ENCODE data around the gene EIF3I. TPM values are rescaled to one million over a fixed set of nuclear protein-coding genes. Genes with fewer than 3 reads are reported as not detected.

Gene EIF3I
- total RNA-seq, 1 donor = 280 TPM

DNA sequence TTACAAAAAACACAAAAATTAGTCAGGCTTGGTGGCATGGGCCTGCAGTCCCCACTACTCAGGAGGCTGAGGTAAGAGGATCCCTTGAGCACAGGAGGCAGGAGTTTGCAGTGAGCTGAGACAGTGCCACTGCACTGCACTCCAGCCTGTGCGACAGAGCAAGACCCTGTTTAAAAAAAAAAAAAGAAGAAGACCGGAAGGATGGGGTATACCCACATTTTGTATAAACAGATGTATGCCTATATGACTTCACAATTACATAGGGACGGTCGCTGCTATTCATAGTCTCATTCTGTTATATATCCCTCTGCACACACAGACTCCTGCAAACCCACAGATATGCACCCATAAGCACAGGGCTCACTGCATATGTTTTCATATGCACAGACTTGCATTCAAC lies 41.5 kb downstream of the EIF3I start:
- TF ChIP-seq, protein P1, sequence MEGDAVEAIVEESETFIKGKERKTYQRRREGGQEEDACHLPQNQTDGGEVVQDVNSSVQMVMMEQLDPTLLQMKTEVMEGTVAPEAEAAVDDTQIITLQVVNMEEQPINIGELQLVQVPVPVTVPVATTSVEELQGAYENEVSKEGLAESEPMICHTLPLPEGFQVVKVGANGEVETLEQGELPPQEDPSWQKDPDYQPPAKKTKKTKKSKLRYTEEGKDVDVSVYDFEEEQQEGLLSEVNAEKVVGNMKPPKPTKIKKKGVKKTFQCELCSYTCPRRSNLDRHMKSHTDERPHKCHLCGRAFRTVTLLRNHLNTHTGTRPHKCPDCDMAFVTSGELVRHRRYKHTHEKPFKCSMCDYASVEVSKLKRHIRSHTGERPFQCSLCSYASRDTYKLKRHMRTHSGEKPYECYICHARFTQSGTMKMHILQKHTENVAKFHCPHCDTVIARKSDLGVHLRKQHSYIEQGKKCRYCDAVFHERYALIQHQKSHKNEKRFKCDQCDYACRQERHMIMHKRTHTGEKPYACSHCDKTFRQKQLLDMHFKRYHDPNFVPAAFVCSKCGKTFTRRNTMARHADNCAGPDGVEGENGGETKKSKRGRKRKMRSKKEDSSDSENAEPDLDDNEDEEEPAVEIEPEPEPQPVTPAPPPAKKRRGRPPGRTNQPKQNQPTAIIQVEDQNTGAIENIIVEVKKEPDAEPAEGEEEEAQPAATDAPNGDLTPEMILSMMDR (IDR thresholded peaks at IDR 0.05; ENCODE audit: insufficient read depth, low read depth, low read length) = no peak
- DNase-seq (ENCODE audit: low read depth) = no peak
- no peak overlapping the region for H3K4me3 ChIP-seq (ENCODE audit: low read depth, low read length)

DNA sequence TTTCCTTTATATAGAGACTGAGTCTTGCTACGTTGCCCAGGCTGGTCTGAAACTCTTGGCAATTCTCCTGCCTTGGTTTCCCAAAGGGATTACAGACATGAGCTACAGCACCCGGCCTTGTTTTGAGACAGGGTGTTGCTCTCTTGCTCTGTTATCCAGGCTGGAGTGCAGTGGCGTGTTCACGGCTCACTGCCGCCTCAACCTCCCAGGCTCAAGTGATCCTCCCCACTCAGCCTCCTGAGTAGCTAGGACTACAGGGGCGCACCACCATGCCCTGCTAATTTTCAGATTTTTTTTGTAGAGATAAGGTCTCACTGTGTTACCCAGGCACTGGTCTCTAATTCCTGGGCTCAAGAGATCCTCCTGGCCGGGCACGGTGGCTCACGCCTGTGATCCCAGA lies 43.6 kb downstream of the EIF3I start:
- TF ChIP-seq, protein P1 (IDR thresholded peaks at IDR 0.05; ENCODE audit: insufficient read depth, low read depth, low read length) = no peak
- no peak overlapping the region for H3K4me3 ChIP-seq (ENCODE audit: low read depth, low read length)
- DNase-seq (ENCODE audit: low read depth) = no peak

DNA sequence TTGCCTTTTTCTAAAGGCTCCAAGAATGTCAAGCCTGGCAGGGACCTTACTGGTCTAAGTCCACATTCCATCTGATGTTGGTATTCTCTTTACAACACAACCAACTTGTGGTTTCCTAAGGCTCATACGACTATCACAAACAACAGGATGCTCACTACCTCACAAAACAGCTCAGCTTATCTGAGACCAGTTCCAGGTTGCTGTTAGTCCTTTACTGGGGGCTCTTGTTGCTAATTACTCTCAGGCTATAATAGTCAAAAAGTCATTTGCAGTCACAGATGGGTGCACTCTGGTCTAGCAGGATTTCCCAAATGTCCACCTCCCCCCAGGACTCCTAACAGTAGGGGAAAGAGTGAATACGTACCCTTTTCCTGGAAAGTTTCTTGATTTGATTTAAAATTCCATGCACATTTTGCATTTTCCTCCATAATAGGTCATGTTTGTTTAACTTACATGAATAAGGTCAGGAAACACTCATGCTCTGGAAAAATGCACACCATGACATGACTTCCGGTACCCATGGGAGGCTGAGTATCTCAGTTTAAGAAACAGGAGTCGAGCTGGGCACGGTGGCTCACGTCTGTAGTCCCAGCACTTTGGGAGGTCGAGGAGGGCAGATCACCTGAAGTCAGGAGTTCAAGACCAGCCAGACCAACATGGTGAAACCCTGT lies 44.8 kb downstream of the EIF3I start:
- TF ChIP-seq, protein P1 (IDR thresholded peaks at IDR 0.05; ENCODE audit: insufficient read depth, low read depth, low read length) = no peak
- no peak overlapping the region for H3K4me3 ChIP-seq (ENCODE audit: low read depth, low read length)
- DNase-seq (ENCODE audit: low read depth) = peak; percentile 55

DNA sequence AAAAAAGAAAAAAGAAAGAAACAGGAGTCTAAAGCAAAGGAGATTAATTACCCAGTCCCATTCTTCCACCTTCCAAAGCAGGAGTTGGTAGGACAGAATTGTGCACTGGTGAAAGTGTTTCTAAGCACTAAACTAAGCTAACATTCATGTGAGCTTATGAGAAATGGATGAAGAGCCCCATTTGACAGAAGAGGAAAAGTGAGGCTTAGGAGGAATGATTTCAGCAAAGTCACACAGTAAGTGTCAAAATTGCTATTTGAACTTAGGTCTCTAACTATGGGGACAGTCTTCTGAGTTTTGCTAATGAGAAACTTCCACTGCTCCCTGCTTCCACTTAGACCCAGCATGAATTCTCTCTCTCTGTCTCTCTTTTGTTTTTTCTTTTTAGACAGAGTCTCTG lies 47.5 kb downstream of the EIF3I start:
- TF ChIP-seq, protein P1 (IDR thresholded peaks at IDR 0.05; ENCODE audit: insufficient read depth, low read depth, low read length) = no peak
- H3K4me3 ChIP-seq (ENCODE audit: low read depth, low read length) = no peak overlapping the region
- no peak for DNase-seq (ENCODE audit: low read depth)

DNA sequence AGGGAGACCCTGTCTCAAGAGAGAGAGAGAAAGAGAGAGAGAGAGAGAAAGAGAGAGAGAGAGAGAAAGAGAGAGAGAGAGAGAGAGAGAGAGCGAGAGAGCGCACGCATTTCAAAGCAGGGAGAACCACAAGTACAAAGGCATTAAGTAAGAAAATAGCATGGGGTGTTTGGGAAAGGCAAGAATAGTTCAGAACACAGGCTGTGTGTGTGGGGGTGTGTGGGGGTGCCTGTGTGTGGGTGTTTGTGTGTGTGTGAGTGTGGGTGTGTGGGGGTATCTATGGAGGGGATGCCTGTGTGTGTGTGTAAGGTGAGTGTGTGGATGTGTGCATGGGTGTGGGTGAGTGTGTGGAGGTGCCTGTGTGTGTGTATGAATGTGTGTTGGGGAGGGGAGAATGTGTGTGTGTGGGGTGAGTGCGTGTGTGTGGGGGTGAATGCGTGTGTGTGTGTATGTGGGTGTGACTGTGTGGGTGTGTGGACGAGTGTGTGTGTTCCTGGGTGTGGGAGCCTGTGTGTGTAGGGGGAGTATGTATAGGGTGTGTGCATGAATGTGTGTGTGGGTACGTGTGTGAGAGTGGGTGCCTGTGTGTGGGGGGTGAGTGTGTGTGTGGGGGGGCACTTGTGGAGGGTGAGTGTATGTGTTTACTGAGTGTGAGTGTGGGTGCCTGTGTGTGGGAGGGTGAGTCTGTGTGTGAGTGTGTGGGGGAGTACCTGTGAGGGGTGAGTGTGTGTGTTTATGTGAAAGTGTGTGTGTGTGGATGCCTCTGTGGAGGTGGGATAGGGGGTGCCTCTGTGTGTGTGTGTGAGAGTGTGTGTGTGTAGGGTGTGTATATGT lies 50.6 kb downstream of the EIF3I start:
- TF ChIP-seq, protein P1 (IDR thresholded peaks at IDR 0.05; ENCODE audit: insufficient read depth, low read depth, low read length) = no peak
- no peak overlapping the region for H3K4me3 ChIP-seq (ENCODE audit: low read depth, low read length)
- no peak for DNase-seq (ENCODE audit: low read depth)

DNA sequence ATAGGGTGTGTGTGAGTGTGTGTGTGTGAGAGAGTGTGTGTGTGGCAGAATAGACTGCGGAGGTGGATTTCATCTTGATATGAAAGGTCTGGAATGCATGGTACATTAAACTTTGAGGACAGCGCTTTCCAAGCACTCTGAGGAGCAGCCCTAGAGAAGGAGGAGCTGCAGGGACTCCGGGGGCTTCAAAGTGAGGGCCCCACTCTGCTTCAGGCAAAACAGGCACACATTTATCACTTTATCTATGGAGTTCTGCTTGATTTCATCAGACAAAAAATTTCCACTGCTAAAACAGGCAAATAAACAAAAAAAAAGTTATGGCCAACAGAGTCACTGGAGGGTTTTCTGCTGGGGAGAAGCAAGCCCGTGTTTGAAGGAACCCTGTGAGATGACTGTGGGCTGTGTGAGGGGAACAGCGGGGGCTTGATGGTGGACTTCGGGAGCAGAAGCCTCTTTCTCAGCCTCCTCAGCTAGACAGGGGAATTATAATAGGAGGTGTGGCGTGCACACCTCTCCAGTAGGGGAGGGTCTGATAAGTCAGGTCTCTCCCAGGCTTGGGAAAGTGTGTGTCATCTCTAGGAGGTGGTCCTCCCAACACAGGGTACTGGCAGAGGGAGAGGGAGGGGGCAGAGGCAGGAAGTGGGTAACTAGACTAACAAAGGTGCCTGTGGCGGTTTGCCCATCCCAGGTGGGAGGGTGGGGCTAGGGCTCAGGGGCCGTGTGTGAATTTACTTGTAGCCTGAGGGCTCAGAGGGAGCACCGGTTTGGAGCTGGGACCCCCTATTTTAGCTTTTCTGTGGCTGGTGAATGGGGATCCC lies 51.4 kb downstream of the EIF3I start:
- TF ChIP-seq, protein P1 (IDR thresholded peaks at IDR 0.05; ENCODE audit: insufficient read depth, low read depth, low read length) = no peak
- DNase-seq (ENCODE audit: low read depth) = peak; percentile 25

More for the DNA sequence above, 51.4 kb downstream of the EIF3I start:
- no peak overlapping the region for H3K4me3 ChIP-seq (ENCODE audit: low read depth, low read length)
